PFSK-1 (cell line): Measurements from ENCODE around the gene IFITM2.

ENCODE experiments used
- FOXP2 ChIP-seq: optimal IDR thresholded peaks from 2 replicates; pipeline ENCODE3; 2011; ENCODE audit warnings: borderline replicate concordance, control low read depth, inconsistent platforms; ENCODE audit not compliant: insufficient read depth; ENCODE audit errors: extremely low read length, extremely low read depth
- POLR2AphosphoS5 ChIP-seq: IDR thresholded peaks from 2 replicates; pipeline ENCODE4 v1.6.1; 2012; ENCODE audit warnings: low read depth, mild to moderate bottlenecking, control low read depth, low read length, moderate library complexity
- REST ChIP-seq, 2 experiments: IDR thresholded peaks; 2 replicates each; pipeline versions ENCODE4 v1.6.1 to v1.8.0; 2011 to 2012; ENCODE audit warnings: low read depth in 2 of 2, low read length in 2 of 2, control low read depth in 1 of 2, inconsistent platforms in 1 of 2, mild to moderate bottlenecking in 1 of 2, moderate library complexity in 1 of 2; ENCODE audit not compliant: insufficient read depth in 1 of 2
- SIN3A ChIP-seq: IDR thresholded peaks from 2 replicates; pipeline ENCODE4 v1.6.1; 2012; ENCODE audit warnings: mild to moderate bottlenecking, low read length, moderate library complexity, borderline replicate concordance; ENCODE audit not compliant: insufficient read depth
- TAF1 ChIP-seq: IDR thresholded peaks from 2 replicates; pipeline ENCODE4 v1.6.1; 2012; ENCODE audit warnings: low read length, control low read depth, borderline replicate concordance; ENCODE audit not compliant: insufficient read depth

GRCh38 chr11:297051-297585 is 10.5 kb upstream of the IFITM2 start:
- TF ChIP-seq POLR2AphosphoS5 (no peak), REST (IDR thresholded peaks at IDR 0.05; ENCODE audit: insufficient read depth in 1 of 2, low read depth in 2 of 2, low read length in 2 of 2) (no peak), TAF1 (no peak), SIN3A (no peak), FOXP2 (no peak)
